ENCODE measurements around the gene BNC1.

- TF ChIP-seq JUND (IDR thresholded peaks at IDR 0.05) (no peak), POLR2AphosphoS5 (IDR thresholded peaks at IDR 0.05; ENCODE audit: low read depth, low read length) (no peak), SIN3A (IDR thresholded peaks at IDR 0.05; ENCODE audit: borderline replicate concordance, low read depth, low read length) (no peak), CTCF (IDR thresholded peaks at IDR 0.05) (no peak), EP300 (IDR thresholded peaks at IDR 0.05; ENCODE audit: borderline replicate concordance in 1 of 2, low read depth in 1 of 2, low read length in 1 of 2) (no peak), RFX5 (IDR thresholded peaks at IDR 0.05; ENCODE audit: low read length) (no peak), TEAD4 (IDR thresholded peaks at IDR 0.05; ENCODE audit: borderline replicate concordance, insufficient read depth) (no peak)
These were observed 33.7 kb downstream of the BNC1 start for GRCh38 chr15:83250781-83251180.

All from SK-N-SH (cell line).